ENCODE results near the gene MPDU1. TPM values are rescaled to one million over a fixed set of nuclear protein-coding genes. Genes with fewer than 3 reads are reported as not detected.

MPDU1 gene
- total and polyA plus RNA-seq, 2 of the 13 experiments (the other 11 are each of a cell fraction or from before 2014, with no cell fraction given) = 112 to 167 TPM

GRCh38 chr17:7557147-7557764 lies 26.4 kb upstream of the MPDU1 start (continued):
- TF ChIP-seq ARID4A (CRISPR knock-in tag; IDR thresholded peaks at IDR 0.05; ENCODE audit: borderline replicate concordance) (peak; percentile 35; the same call in 1 of the 2 replicates), ZNF614 (CRISPR knock-in tag; IDR thresholded peaks at IDR 0.05; ENCODE audit: borderline replicate concordance) (peak; percentile 45; the same call in 1 of the 2 replicates), SP140L (CRISPR knock-in tag; IDR thresholded peaks at IDR 0.05; ENCODE audit: borderline replicate concordance) (no peak), MEIS1 (CRISPR knock-in tag; IDR thresholded peaks at IDR 0.05; ENCODE audit: borderline replicate concordance) (no peak), TAF15 (IDR thresholded peaks at IDR 0.05; ENCODE audit: low read depth, low read length, poor library complexity, severe bottlenecking) (no peak), YEATS4 (CRISPR knock-in tag; IDR thresholded peaks at IDR 0.05; ENCODE audit: borderline replicate concordance) (peak; percentile 32; the same call in 1 of the 2 replicates), TGIF2 (CRISPR knock-in tag; IDR thresholded peaks at IDR 0.05) (no peak), ZSCAN21 (CRISPR knock-in tag; IDR thresholded peaks at IDR 0.05; ENCODE audit: borderline replicate concordance) (no peak; the same call in 1 of the 2 replicates), ZSCAN25 (CRISPR knock-in tag; IDR thresholded peaks at IDR 0.05) (0 out of 2 replicates have a peak, but pooled peaks have one; percentile 42), WIZ (CRISPR knock-in tag; IDR thresholded peaks at IDR 0.05) (no peak)
- TF ChIP-seq, protein P1, sequence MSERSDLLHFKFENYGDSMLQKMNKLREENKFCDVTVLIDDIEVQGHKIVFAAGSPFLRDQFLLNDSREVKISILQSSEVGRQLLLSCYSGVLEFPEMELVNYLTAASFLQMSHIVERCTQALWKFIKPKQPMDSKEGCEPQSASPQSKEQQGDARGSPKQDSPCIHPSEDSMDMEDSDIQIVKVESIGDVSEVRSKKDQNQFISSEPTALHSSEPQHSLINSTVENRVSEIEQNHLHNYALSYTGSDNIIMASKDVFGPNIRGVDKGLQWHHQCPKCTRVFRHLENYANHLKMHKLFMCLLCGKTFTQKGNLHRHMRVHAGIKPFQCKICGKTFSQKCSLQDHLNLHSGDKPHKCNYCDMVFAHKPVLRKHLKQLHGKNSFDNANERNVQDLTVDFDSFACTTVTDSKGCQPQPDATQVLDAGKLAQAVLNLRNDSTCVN (CRISPR knock-in tag; IDR thresholded peaks at IDR 0.05; ENCODE audit: borderline replicate concordance) = 0 out of 2 replicates have a peak, but pooled peaks have one; percentile 61
- TF ChIP-seq, protein P2, sequence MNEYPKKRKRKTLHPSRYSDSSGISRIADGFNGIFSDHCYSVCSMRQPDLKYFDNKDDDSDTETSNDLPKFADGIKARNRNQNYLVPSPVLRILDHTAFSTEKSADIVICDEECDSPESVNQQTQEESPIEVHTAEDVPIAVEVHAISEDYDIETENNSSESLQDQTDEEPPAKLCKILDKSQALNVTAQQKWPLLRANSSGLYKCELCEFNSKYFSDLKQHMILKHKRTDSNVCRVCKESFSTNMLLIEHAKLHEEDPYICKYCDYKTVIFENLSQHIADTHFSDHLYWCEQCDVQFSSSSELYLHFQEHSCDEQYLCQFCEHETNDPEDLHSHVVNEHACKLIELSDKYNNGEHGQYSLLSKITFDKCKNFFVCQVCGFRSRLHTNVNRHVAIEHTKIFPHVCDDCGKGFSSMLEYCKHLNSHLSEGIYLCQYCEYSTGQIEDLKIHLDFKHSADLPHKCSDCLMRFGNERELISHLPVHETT (CRISPR knock-in tag; conservative IDR thresholded peaks at IDR 0.05) = 0 out of 2 replicates have a peak, but pooled peaks have one; percentile 42
- TF ChIP-seq, protein P3, sequence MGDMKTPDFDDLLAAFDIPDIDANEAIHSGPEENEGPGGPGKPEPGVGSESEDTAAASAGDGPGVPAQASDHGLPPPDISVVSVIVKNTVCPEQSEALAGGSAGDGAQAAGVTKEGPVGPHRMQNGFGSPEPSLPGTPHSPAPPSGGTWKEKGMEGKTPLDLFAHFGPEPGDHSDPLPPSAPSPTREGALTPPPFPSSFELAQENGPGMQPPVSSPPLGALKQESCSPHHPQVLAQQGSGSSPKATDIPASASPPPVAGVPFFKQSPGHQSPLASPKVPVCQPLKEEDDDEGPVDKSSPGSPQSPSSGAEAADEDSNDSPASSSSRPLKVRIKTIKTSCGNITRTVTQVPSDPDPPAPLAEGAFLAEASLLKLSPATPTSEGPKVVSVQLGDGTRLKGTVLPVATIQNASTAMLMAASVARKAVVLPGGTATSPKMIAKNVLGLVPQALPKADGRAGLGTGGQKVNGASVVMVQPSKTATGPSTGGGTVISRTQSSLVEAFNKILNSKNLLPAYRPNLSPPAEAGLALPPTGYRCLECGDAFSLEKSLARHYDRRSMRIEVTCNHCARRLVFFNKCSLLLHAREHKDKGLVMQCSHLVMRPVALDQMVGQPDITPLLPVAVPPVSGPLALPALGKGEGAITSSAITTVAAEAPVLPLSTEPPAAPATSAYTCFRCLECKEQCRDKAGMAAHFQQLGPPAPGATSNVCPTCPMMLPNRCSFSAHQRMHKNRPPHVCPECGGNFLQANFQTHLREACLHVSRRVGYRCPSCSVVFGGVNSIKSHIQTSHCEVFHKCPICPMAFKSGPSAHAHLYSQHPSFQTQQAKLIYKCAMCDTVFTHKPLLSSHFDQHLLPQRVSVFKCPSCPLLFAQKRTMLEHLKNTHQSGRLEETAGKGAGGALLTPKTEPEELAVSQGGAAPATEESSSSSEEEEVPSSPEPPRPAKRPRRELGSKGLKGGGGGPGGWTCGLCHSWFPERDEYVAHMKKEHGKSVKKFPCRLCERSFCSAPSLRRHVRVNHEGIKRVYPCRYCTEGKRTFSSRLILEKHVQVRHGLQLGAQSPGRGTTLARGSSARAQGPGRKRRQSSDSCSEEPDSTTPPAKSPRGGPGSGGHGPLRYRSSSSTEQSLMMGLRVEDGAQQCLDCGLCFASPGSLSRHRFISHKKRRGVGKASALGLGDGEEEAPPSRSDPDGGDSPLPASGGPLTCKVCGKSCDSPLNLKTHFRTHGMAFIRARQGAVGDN (CRISPR knock-in tag; IDR thresholded peaks at IDR 0.05) = peak; percentile 35; the same call in 1 of the 2 replicates
- TF ChIP-seq, protein P4, sequence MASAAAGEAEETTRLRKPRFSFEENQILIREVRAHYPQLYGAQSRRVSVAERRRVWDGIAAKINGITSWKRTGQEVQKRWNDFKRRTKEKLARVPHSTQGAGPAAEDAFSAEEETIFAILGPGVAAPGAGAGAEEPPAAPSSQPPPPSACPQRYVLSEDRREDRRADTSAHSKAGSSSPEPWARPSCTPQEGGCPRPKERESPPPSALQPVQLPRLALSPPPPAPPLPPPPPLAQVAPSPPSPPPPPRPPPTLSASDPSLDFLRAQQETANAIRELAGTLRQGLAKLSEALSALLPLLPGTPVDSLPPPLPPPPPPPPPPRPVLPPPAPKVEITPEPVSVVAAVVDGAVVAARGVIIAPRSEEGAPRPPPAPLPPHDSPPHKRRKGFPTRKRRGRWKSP (CRISPR knock-in tag; IDR thresholded peaks at IDR 0.05) = 0 out of 2 replicates have a peak, but pooled peaks have one; percentile 38

Data from HepG2 (cell line).